H9 (cell line): ENCODE results near the gene NEDD4L. TPM values are rescaled to one million over a fixed set of nuclear protein-coding genes. Genes with fewer than 3 reads are reported as not detected.

Experiments used
- DNase-seq: peaks from one replicate; pipeline ENCODE4 v3.0.0-alpha.2; 2017
- H2AFZ ChIP-seq: one replicate; pipeline ENCODE4 v1.6.1; 2013; ENCODE audit warnings: mild to moderate bottlenecking, low read length, control low read depth, moderate library complexity
- H2AK5ac ChIP-seq: 2 replicates; pipeline ENCODE4 v1.6.1; 2013; ENCODE audit warnings: low read length, control low read depth, mixed read lengths; ENCODE audit not compliant: insufficient read length
- H2BK120ac ChIP-seq: one replicate; pipeline ENCODE4 v1.6.1; 2013; ENCODE audit warnings: low read depth, mild to moderate bottlenecking, low read length, control low read depth, inconsistent platforms; ENCODE audit not compliant: poor library complexity, severe bottlenecking
- H2BK12ac ChIP-seq: 2 replicates; pipeline ENCODE4 v1.6.1; 2013; ENCODE audit warnings: low read length, control low read depth, mixed read lengths, low read depth; ENCODE audit not compliant: insufficient read length
- H2BK15ac ChIP-seq: 2 replicates; pipeline ENCODE4 v1.6.1; 2013; ENCODE audit warnings: low read depth, low read length, control low read depth
- H2BK20ac ChIP-seq: one replicate; pipeline ENCODE4 v1.6.1; 2013; ENCODE audit warnings: low read depth, mild to moderate bottlenecking, low read length, control low read depth, inconsistent platforms; ENCODE audit not compliant: poor library complexity, severe bottlenecking
- H2BK5ac ChIP-seq: 2 replicates; pipeline ENCODE4 v1.6.1; 2013; ENCODE audit warnings: low read length, control low read depth, mixed read lengths; ENCODE audit not compliant: insufficient read length
- H3K14ac ChIP-seq: 2 replicates; pipeline ENCODE4 v1.6.1; 2013; ENCODE audit warnings: low read length, control low read depth; ENCODE audit not compliant: insufficient read depth
- H3K18ac ChIP-seq: 2 replicates; pipeline ENCODE4 v1.6.1; 2013; ENCODE audit warnings: low read depth, mild to moderate bottlenecking, mixed read lengths, low read length, control low read depth; ENCODE audit not compliant: insufficient read length
- H3K23ac ChIP-seq: 2 replicates; pipeline ENCODE4 v1.6.1; 2013; ENCODE audit warnings: low read length, control low read depth, mixed read lengths, low read depth; ENCODE audit not compliant: insufficient read length
- H3K23me2 ChIP-seq: 2 replicates; pipeline ENCODE4 v1.6.1; 2013; ENCODE audit warnings: low read depth, mild to moderate bottlenecking, mixed read lengths, low read length, control low read depth; ENCODE audit not compliant: insufficient read length, poor library complexity, severe bottlenecking
- H3K27ac ChIP-seq: 2 replicates; pipeline ENCODE4 v1.5.1; 2013; ENCODE audit warnings: low read length, control low read depth, mixed read lengths, low read depth; ENCODE audit not compliant: insufficient read length
- H3K27me3 ChIP-seq: 2 replicates; pipeline ENCODE4 v1.6.1; 2013; ENCODE audit warnings: low read length, control low read depth, inconsistent platforms; ENCODE audit not compliant: insufficient read depth
- H3K4ac ChIP-seq: 2 replicates; pipeline ENCODE4 v1.6.1; 2013; ENCODE audit warnings: low read depth, mild to moderate bottlenecking, control low read depth, inconsistent platforms, low read length, moderate library complexity
- H3K4me1 ChIP-seq: 2 replicates; pipeline ENCODE4 v1.6.1; 2013; ENCODE audit warnings: low read length, control low read depth, inconsistent platforms; ENCODE audit not compliant: insufficient read depth
- H3K4me2 ChIP-seq: 2 replicates; pipeline ENCODE4 v1.6.1; 2013; ENCODE audit warnings: low read length, control low read depth, mixed read lengths; ENCODE audit not compliant: insufficient read length, insufficient read depth
- H3K56ac ChIP-seq: 2 replicates; pipeline ENCODE4 v1.6.1; 2013; ENCODE audit warnings: low read depth, mild to moderate bottlenecking, mixed read lengths, low read length, control low read depth; ENCODE audit not compliant: insufficient read length
- H3K79me1 ChIP-seq: 2 replicates; pipeline ENCODE4 v1.6.1; 2013; ENCODE audit warnings: low read depth, mild to moderate bottlenecking, moderate library complexity, low read length, control low read depth, inconsistent platforms; ENCODE audit not compliant: insufficient read depth, poor library complexity, severe bottlenecking
- H3K79me2 ChIP-seq: 2 replicates; pipeline ENCODE4 v1.6.1; 2013; ENCODE audit warnings: low read length, control low read depth, inconsistent platforms; ENCODE audit not compliant: insufficient read depth
- H3K9ac ChIP-seq: 2 replicates; pipeline ENCODE4 v1.6.1; 2013; ENCODE audit warnings: low read length, control low read depth, mixed read lengths; ENCODE audit not compliant: insufficient read length; ENCODE audit errors: extremely low read depth
- H3K9me3 ChIP-seq: one replicate; pipeline ENCODE4 v1.6.1; 2013; ENCODE audit warnings: low read depth, low read length, inconsistent platforms; ENCODE audit not compliant: control insufficient read depth
- H3T11ph ChIP-seq: one replicate; pipeline ENCODE4 v1.6.1; 2013; ENCODE audit warnings: mild to moderate bottlenecking, low read length, control low read depth, inconsistent platforms
- H4K20me1 ChIP-seq: one replicate; pipeline ENCODE4 v1.6.1; 2013; ENCODE audit not compliant: control insufficient read depth, insufficient read length, insufficient read depth
- H4K5ac ChIP-seq: 2 replicates; pipeline ENCODE4 v1.6.1; 2013; ENCODE audit warnings: low read depth, mild to moderate bottlenecking, mixed read lengths, low read length, control low read depth; ENCODE audit not compliant: insufficient read length
- H4K8ac ChIP-seq: replicated peaks from 2 replicates; pipeline ENCODE4 v1.6.1; 2013; ENCODE audit warnings: low read length, control low read depth, mixed read lengths, low read depth; ENCODE audit not compliant: insufficient read length
- H4K91ac ChIP-seq: 2 replicates; pipeline ENCODE4 v1.6.1; 2013; ENCODE audit warnings: low read depth, mild to moderate bottlenecking, moderate library complexity, mixed read lengths, low read length, control low read depth; ENCODE audit not compliant: insufficient read length
- H3K27ac Mint-ChIP-seq, 3 experiments: 2 replicates in 2 of 3; 3 replicates in 1 of 3; pipeline ENCODE4 v1.8.0; 2020 to 2021; ENCODE audit warnings: mixed read lengths in 3 of 3, mild to moderate bottlenecking in 1 of 3, moderate library complexity in 1 of 3
- H3K27me3 Mint-ChIP-seq: 2 replicates; pipeline ENCODE4 v1.8.0; 2021; ENCODE audit warnings: low read depth, mild to moderate bottlenecking, moderate library complexity, mixed read lengths
- H3K36me3 Mint-ChIP-seq, 3 experiments: 2 replicates in 2 of 3; 3 replicates in 1 of 3; pipeline ENCODE4 v1.8.0; 2020 to 2021; ENCODE audit warnings: low read depth in 3 of 3, mixed read lengths in 3 of 3; ENCODE audit not compliant: insufficient read depth in 1 of 3
- H3K4me1 Mint-ChIP-seq, 2 experiments: 2 replicates each; pipeline ENCODE4 v1.8.0; 2020; ENCODE audit warnings: mixed read lengths in 2 of 2
- H3K4me3 Mint-ChIP-seq, 2 experiments: 2 replicates in 1 of 2; 3 replicates in 1 of 2; pipeline ENCODE4 v1.8.0; 2020 to 2021; ENCODE audit warnings: mild to moderate bottlenecking in 2 of 2, mixed read lengths in 2 of 2, moderate library complexity in 1 of 2
- H3K9me3 Mint-ChIP-seq, 2 experiments: 2 replicates in 1 of 2; 3 replicates in 1 of 2; pipeline ENCODE4 v1.8.0; 2020; ENCODE audit warnings: mild to moderate bottlenecking in 2 of 2, mixed read lengths in 2 of 2, moderate library complexity in 1 of 2
- WGBS: extraction: QIAGEN DNeasy Blood & Tissue Kit; methylation state at CpG from one replicate; pipeline ENCODE4 v1.1.7; 2013; ENCODE audit warnings: missing lambda C conversion rate, low lambda C conversion rate, mixed read lengths; ENCODE audit not compliant: insufficient read length; ENCODE audit errors: extremely low coverage; 5-methylcytosine and 5-hydroxymethylcytosine counted together
- total RNA-seq: library from RNA; stranded (reverse); gene quantifications from 2 replicates; pipeline ENCODE4 v1.2.1, GENCODE V29; 2021
- TF ChIP-seq, protein P1 (sequence below): fragments of 200-600 bp; sonication (generic); conservative IDR thresholded peaks from 3 replicates; pipeline ENCODE4 v1.8.0; 2021; ENCODE audit warnings: antibody characterized with exemption, mild to moderate bottlenecking

Gene NEDD4L
- total RNA-seq, 1 experiment from 2014 or later, result 76.3 TPM

DNA sequence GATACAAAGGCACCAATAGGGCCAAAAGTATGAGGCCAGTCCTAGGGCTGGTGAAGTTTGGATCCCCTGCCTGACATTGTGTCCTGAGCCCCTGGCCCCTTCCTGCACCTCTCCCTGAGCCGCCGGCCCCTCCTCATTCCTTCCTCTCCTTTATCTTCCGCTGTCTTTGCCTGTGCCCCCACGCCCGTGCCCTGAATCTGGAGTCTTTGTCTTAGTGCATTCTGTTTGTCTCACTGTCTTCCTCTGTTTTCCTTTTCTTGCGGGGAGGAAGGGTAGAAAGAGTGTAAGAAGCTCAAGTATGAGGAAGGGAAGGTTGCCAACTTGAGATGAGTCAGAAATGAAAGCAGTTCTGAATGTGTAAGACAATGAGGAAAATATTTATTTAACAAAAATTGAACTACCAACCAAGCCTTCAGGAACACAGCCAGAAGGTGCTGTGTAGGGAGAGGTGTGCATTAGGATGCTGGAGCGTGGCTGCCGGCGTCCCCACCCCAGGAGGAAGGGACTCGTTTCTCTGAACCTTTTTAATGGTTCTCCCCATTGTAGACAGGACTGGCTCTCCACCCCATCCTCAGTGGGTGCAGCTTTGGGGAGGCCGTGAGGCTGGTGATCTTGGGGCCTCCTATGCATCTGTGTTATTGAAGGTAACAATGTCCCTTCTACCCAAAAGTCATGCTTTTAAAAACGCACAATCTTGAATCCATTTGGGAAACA, 133.1 kb downstream of the NEDD4L start:
- H4K91ac ChIP-seq, result no peak overlapping the region
- no peak overlapping the region for H3K9ac ChIP-seq
- no peaks in the 10 kb centered on the region for H3K23me2 ChIP-seq
- no peak overlapping the region for H3K23ac ChIP-seq
- no peak overlapping the region for H3T11ph ChIP-seq
- H2BK20ac ChIP-seq, result no peak overlapping the region
- no peak overlapping the region for H2AK5ac ChIP-seq
- no peak overlapping the region for H2BK5ac ChIP-seq
- H3K9me3 Mint-ChIP-seq, result peaks cover 0 to 2% of the 10 kb centered on the region in 2 experiments; a peak in 2 of 5 replicates
- TF ChIP-seq, protein P1, sequence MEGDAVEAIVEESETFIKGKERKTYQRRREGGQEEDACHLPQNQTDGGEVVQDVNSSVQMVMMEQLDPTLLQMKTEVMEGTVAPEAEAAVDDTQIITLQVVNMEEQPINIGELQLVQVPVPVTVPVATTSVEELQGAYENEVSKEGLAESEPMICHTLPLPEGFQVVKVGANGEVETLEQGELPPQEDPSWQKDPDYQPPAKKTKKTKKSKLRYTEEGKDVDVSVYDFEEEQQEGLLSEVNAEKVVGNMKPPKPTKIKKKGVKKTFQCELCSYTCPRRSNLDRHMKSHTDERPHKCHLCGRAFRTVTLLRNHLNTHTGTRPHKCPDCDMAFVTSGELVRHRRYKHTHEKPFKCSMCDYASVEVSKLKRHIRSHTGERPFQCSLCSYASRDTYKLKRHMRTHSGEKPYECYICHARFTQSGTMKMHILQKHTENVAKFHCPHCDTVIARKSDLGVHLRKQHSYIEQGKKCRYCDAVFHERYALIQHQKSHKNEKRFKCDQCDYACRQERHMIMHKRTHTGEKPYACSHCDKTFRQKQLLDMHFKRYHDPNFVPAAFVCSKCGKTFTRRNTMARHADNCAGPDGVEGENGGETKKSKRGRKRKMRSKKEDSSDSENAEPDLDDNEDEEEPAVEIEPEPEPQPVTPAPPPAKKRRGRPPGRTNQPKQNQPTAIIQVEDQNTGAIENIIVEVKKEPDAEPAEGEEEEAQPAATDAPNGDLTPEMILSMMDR, result no peak
- no peaks in the 10 kb centered on the region for H3K79me1 ChIP-seq
- H3K4ac ChIP-seq, result no peak overlapping the region
- H3K56ac ChIP-seq, result no peak overlapping the region
- no peak overlapping the region for H3K4me2 ChIP-seq
- H3K27ac ChIP-seq, result no peak overlapping the region
- H4K5ac ChIP-seq, result no peak overlapping the region
- no peak overlapping the region for H3K18ac ChIP-seq
- H3K14ac ChIP-seq, result no peak overlapping the region
- H2BK12ac ChIP-seq, result no peak overlapping the region
- no CpG with 5 or more reads among the region's 12 CpGs for WGBS
- H3K4me1 ChIP-seq, result no peaks in the 10 kb centered on the region; the same call in 1 of the 2 replicates
- H3K27me3 ChIP-seq, result no peaks in the 10 kb centered on the region
- H3K4me3 Mint-ChIP-seq, result no peak overlapping the region
- no peak for DNase-seq
- H2BK120ac ChIP-seq, result no peak overlapping the region
- no peaks in the 10 kb centered on the region for H4K20me1 ChIP-seq
- H2BK15ac ChIP-seq, result no peak overlapping the region
- H3K27me3 Mint-ChIP-seq, result no peaks in the 10 kb centered on the region
- peaks cover 2% of the 10 kb centered on the region; the same call in 1 of the 2 replicates for H3K79me2 ChIP-seq
- no peak overlapping the region for H4K8ac ChIP-seq
- H2AFZ ChIP-seq, result no peak overlapping the region
- H3K36me3 Mint-ChIP-seq, result peaks cover 0 to 3% (median 0%) of the 10 kb centered on the region in 3 experiments; a peak in 1 of 7 replicates
- H3K9me3 ChIP-seq, result no peaks in the 10 kb centered on the region
- peak overlapping the region in 2 of 3 experiments; percentile 9 to 23; a peak in 3 of 7 replicates for H3K27ac Mint-ChIP-seq
- peaks cover 40 to 52% of the 10 kb centered on the region in 2 experiments for H3K4me1 Mint-ChIP-seq
